Ectodermal cell (in vitro differentiated cells): Measurements from ENCODE around the gene DCAF4. TPM values are rescaled to one million over a fixed set of nuclear protein-coding genes. Genes with fewer than 3 reads are reported as not detected.

Source experiments
- H3K27ac ChIP-seq: 2 replicates; pipeline ENCODE4 v1.7.0; 2013; ENCODE audit warnings: mild to moderate bottlenecking, low read depth, low read length; ENCODE audit not compliant: insufficient read depth, poor library complexity, severe bottlenecking
- H3K27me3 ChIP-seq: 2 replicates; pipeline ENCODE4 v1.7.0; 2013; ENCODE audit warnings: mild to moderate bottlenecking, low read length; ENCODE audit not compliant: insufficient read depth, control insufficient read depth, poor library complexity, severe bottlenecking
- H3K36me3 ChIP-seq: one replicate; pipeline ENCODE4 v1.7.0; 2013; ENCODE audit warnings: low read length; ENCODE audit not compliant: control insufficient read depth, insufficient read depth
- H3K4me1 ChIP-seq: one replicate; pipeline ENCODE4 v1.7.0; 2013; ENCODE audit warnings: low read length; ENCODE audit not compliant: control insufficient read depth, insufficient read depth
- H3K4me3 ChIP-seq: 2 replicates; pipeline ENCODE4 v1.7.0; 2013; ENCODE audit warnings: low read depth, low read length, control low read depth; ENCODE audit not compliant: insufficient read depth
- H3K9me3 ChIP-seq: 2 replicates; pipeline ENCODE4 v1.7.0; 2013; ENCODE audit warnings: mild to moderate bottlenecking, low read length, moderate library complexity; ENCODE audit not compliant: control insufficient read depth
- WGBS, 2 experiments: methylation state at CpG; one replicate each; pipeline ENCODE4 v1.1.7; 2013; ENCODE audit warnings: missing lambda C conversion rate in 2 of 2; 5-methylcytosine and 5-hydroxymethylcytosine counted together
- polyA plus RNA-seq, 4 experiments: library from polyadenylated mRNA; stranded (reverse); fragments of 50-300 nt; gene quantifications; one replicate each; pipeline ENCODE4 v1.2.3, GENCODE V29; 2013

The DCAF4 gene
- polyA plus RNA-seq (2013, experiment 1 of 4), result 11.4 TPM
- polyA plus RNA-seq (2013, experiment 2 of 4), result 13.0 TPM
- polyA plus RNA-seq (2013, experiment 3 of 4), result 8.4 TPM
- polyA plus RNA-seq (2013, experiment 4 of 4), result 9.4 TPM

GRCh38 chr14:72926292-72927028 lies at the start of gene DCAF4:
TSS of gene DCAF4 (plus strand) at chr14:72926464. CDS start at chr14:72937979, 11,515 bp downstream.
- H3K27me3 ChIP-seq, result peaks cover 8% of the 10 kb centered on the region
- no peaks in the 10 kb centered on the region for H3K9me3 ChIP-seq
- H3K4me3 ChIP-seq, result peak within 1 kb of the TSS; percentile 75
- H3K36me3 ChIP-seq, result no peaks in the 10 kb centered on the region
- H3K27ac ChIP-seq, result peak within 1 kb of the TSS; percentile 53
- WGBS, 2 experiments, result 0 to 1% methylated on average over 59 of the region's 59 CpGs
- no peaks in the 10 kb centered on the region for H3K4me1 ChIP-seq

GRCh38 chr14:72876710-72877063 lies 49.6 kb upstream of the DCAF4 start:
- H3K4me1 ChIP-seq, result peaks cover 12% of the 10 kb centered on the region
- H3K27ac ChIP-seq, result no peak overlapping the region
- no peaks in the 10 kb centered on the region for H3K27me3 ChIP-seq
- H3K4me3 ChIP-seq, result no peak overlapping the region
- no peaks in the 10 kb centered on the region for H3K9me3 ChIP-seq
- WGBS, 2 experiments, result 24 to 29% methylated on average over 4 of the region's 4 CpGs
- no peaks in the 10 kb centered on the region for H3K36me3 ChIP-seq

GRCh38 chr14:72878746-72879145 lies 47.5 kb upstream of the DCAF4 start:
- H3K4me3 ChIP-seq, result no peak overlapping the region
- H3K27ac ChIP-seq, result no peak overlapping the region
- no peaks in the 10 kb centered on the region for H3K36me3 ChIP-seq
- H3K27me3 ChIP-seq, result no peaks in the 10 kb centered on the region
- 84 to 90% methylated on average over 5 of the region's 5 CpGs for WGBS, 2 experiments
- H3K4me1 ChIP-seq, result peaks cover 23% of the 10 kb centered on the region
- no peaks in the 10 kb centered on the region for H3K9me3 ChIP-seq

GRCh38 chr14:72879431-72879830 lies 46.8 kb upstream of the DCAF4 start:
- no peaks in the 10 kb centered on the region for H3K27me3 ChIP-seq
- H3K36me3 ChIP-seq, result no peaks in the 10 kb centered on the region
- no peak overlapping the region for H3K4me3 ChIP-seq
- H3K27ac ChIP-seq, result no peak overlapping the region
- WGBS, 2 experiments, result 89 to 94% methylated on average over 6 of the region's 6 CpGs
- no peaks in the 10 kb centered on the region for H3K9me3 ChIP-seq
- H3K4me1 ChIP-seq, result peaks cover 27% of the 10 kb centered on the region

- 91 to 93% methylated on average over 2 of the region's 2 CpGs for WGBS, 2 experiments
- no peaks in the 10 kb centered on the region for H3K27me3 ChIP-seq
- peaks cover 27% of the 10 kb centered on the region for H3K4me1 ChIP-seq
- H3K36me3 ChIP-seq, result no peaks in the 10 kb centered on the region
- H3K27ac ChIP-seq, result no peak overlapping the region
- no peak overlapping the region for H3K4me3 ChIP-seq
- no peaks in the 10 kb centered on the region for H3K9me3 ChIP-seq
Observed at GRCh38 chr14:72880164-72880563, 46.1 kb upstream of the DCAF4 start.

GRCh38 chr14:72880820-72881219 lies 45.4 kb upstream of the DCAF4 start:
- Histone ChIP-seq H3K36me3 (no peaks in the 10 kb centered on the region), H3K4me3 (no peak overlapping the region), H3K4me1 (peaks cover 27% of the 10 kb centered on the region), H3K27me3 (no peaks in the 10 kb centered on the region), H3K9me3 (no peaks in the 10 kb centered on the region), H3K27ac (no peak overlapping the region)
- 82 to 96% methylated on average over 2 of the region's 2 CpGs for WGBS, 2 experiments

GRCh38 chr14:72881543-72881942 lies 44.7 kb upstream of the DCAF4 start:
- 50 to 54% methylated on average over 1 of the region's 2 CpGs for WGBS, 2 experiments
- no peaks in the 10 kb centered on the region for H3K36me3 ChIP-seq
- H3K4me3 ChIP-seq, result no peak overlapping the region
- H3K4me1 ChIP-seq, result peaks cover 26% of the 10 kb centered on the region
- H3K27ac ChIP-seq, result no peak overlapping the region
- no peaks in the 10 kb centered on the region for H3K9me3 ChIP-seq
- H3K27me3 ChIP-seq, result no peaks in the 10 kb centered on the region

- no peaks in the 10 kb centered on the region for H3K27me3 ChIP-seq
- peaks cover 21% of the 10 kb centered on the region for H3K4me1 ChIP-seq
- H3K9me3 ChIP-seq, result no peaks in the 10 kb centered on the region
- H3K36me3 ChIP-seq, result no peaks in the 10 kb centered on the region
- no peak overlapping the region for H3K4me3 ChIP-seq
- no peak overlapping the region for H3K27ac ChIP-seq
- 85 to 100% methylated on average over 1 of the region's 1 CpG for WGBS, 2 experiments
Observed at GRCh38 chr14:72882047-72882446, 44.2 kb upstream of the DCAF4 start.

- no peak overlapping the region for H3K4me3 ChIP-seq
- no peaks in the 10 kb centered on the region for H3K9me3 ChIP-seq
- 62 to 70% methylated on average over 7 of the region's 7 CpGs for WGBS, 2 experiments
- no peak overlapping the region for H3K27ac ChIP-seq
- peaks cover 17% of the 10 kb centered on the region for H3K4me1 ChIP-seq
- H3K36me3 ChIP-seq, result no peaks in the 10 kb centered on the region
- no peaks in the 10 kb centered on the region for H3K27me3 ChIP-seq
Observed at GRCh38 chr14:72882463-72882862, 43.8 kb upstream of the DCAF4 start.

GRCh38 chr14:72883109-72883508 lies 43.2 kb upstream of the DCAF4 start:
- WGBS, 2 experiments, result 58 to 93% methylated on average over 2 of the region's 2 CpGs
- Histone ChIP-seq H3K9me3 (no peaks in the 10 kb centered on the region), H3K4me1 (peaks cover 21% of the 10 kb centered on the region), H3K27ac (no peak overlapping the region), H3K27me3 (no peaks in the 10 kb centered on the region), H3K4me3 (no peak overlapping the region), H3K36me3 (no peaks in the 10 kb centered on the region)
